IMR-90 (cell line): ENCODE results near the gene TTC23. TPM values are rescaled to one million over a fixed set of nuclear protein-coding genes. Genes with fewer than 3 reads are reported as not detected.

Experiments used
- ATAC-seq: fragments of 200-7000 bp; cut with Tn5 transposase; 2 replicates; pipeline ENCODE4 v1.9.1; 2020; ENCODE audit warnings: low read depth, mild to moderate bottlenecking, moderate library complexity
- BruUV-seq: library from RNA; stranded (reverse); fragments of 400-500 nt; replicated peaks from 2 replicates; lab custom pipeline; 2021; lab: Mats Ljungman, UMichigan
- CTCF ChIA-PET: fragments of 300-600 bp; formaldehyde crosslinking; extraction: SDS; loops from one replicate; lab custom pipeline; 2021; ENCODE audit warnings: antibody characterized with exemption; lab: Yijun Ruan, JAX
- POLR2A ChIA-PET: fragments of 300-600 bp; sonication (Branson Sonifier 250); formaldehyde crosslinking; loops from one replicate; lab custom pipeline; 2022; ENCODE audit warnings: antibody characterized with exemption; ENCODE audit not compliant: unreplicated experiment; lab: Charles Lee
- DNase-seq: peaks from one replicate; pipeline ENCODE4 v3.0.0; 2013
- H2AFZ ChIP-seq: replicated peaks from 2 replicates; pipeline ENCODE3; 2013; ENCODE audit warnings: low read length, mild to moderate bottlenecking; ENCODE audit not compliant: poor library complexity
- H2AK5ac ChIP-seq: 2 replicates; pipeline ENCODE4 v1.6.1; 2013; ENCODE audit warnings: low read depth, low read length, inconsistent platforms
- H2AK9ac ChIP-seq: replicated peaks from 2 replicates; pipeline ENCODE3; 2013; ENCODE audit warnings: mild to moderate bottlenecking, low read depth, low read length, moderate library complexity; ENCODE audit not compliant: poor library complexity
- H2BK120ac ChIP-seq: 2 replicates; pipeline ENCODE4 v1.6.1; 2013; ENCODE audit warnings: low read depth, low read length, inconsistent platforms
- H2BK15ac ChIP-seq: 3 replicates; pipeline ENCODE4 v1.6.1; 2013; ENCODE audit warnings: low read depth, low read length, inconsistent platforms
- H2BK20ac ChIP-seq: 2 replicates; pipeline ENCODE4 v1.6.1; 2013; ENCODE audit warnings: low read depth, mild to moderate bottlenecking, inconsistent platforms, low read length, moderate library complexity
- H2BK5ac ChIP-seq: 2 replicates; pipeline ENCODE4 v1.6.1; 2013; ENCODE audit warnings: mild to moderate bottlenecking, low read depth, low read length, inconsistent platforms; ENCODE audit not compliant: poor library complexity, severe bottlenecking
- H3K14ac ChIP-seq: replicated peaks from 2 replicates; pipeline ENCODE4 v1.6.1; 2013; ENCODE audit warnings: low read depth, low read length, inconsistent platforms
- H3K18ac ChIP-seq: 2 replicates; pipeline ENCODE4 v1.6.1; 2013; ENCODE audit warnings: low read depth, low read length, control low read depth
- H3K23ac ChIP-seq: 2 replicates; pipeline ENCODE4 v1.6.1; 2013; ENCODE audit warnings: low read depth, low read length, inconsistent platforms
- H3K27ac ChIP-seq: 2 replicates; pipeline ENCODE4 v1.5.1; 2013; ENCODE audit warnings: mild to moderate bottlenecking, control low read depth, low read length; ENCODE audit not compliant: insufficient read depth
- H3K27me3 ChIP-seq: 2 replicates; pipeline ENCODE4 v1.6.1; 2013; ENCODE audit warnings: low read length; ENCODE audit not compliant: control insufficient read depth, insufficient read depth
- H3K36me3 ChIP-seq: 2 replicates; pipeline ENCODE4 v1.6.1; 2013; ENCODE audit warnings: low read length, mixed read lengths; ENCODE audit not compliant: control insufficient read depth, insufficient read depth
- H3K4ac ChIP-seq: 2 replicates; pipeline ENCODE4 v1.6.1; 2013; ENCODE audit warnings: low read depth, low read length, inconsistent platforms
- H3K4me1 ChIP-seq: 2 replicates; pipeline ENCODE4 v1.6.1; 2013; ENCODE audit warnings: low read length, mixed read lengths; ENCODE audit not compliant: control insufficient read depth, insufficient read depth
- H3K4me2 ChIP-seq: 2 replicates; pipeline ENCODE4 v1.6.1; 2013; ENCODE audit warnings: low read depth, mild to moderate bottlenecking, control low read depth, low read length, moderate library complexity
- H3K4me3 ChIP-seq: 2 replicates; pipeline ENCODE4 v1.5.1; 2013; ENCODE audit warnings: low read depth, mild to moderate bottlenecking, control low read depth, low read length, moderate library complexity; ENCODE audit not compliant: insufficient read depth
- H3K56ac ChIP-seq: 2 replicates; pipeline ENCODE4 v1.6.1; 2013; ENCODE audit warnings: low read length, inconsistent platforms; ENCODE audit not compliant: insufficient read depth; ENCODE audit errors: extremely low read depth
- H3K79me1 ChIP-seq, 2 experiments: 2 replicates each; pipeline ENCODE4 v1.6.1; 2013; ENCODE audit warnings: low read length in 2 of 2, inconsistent platforms in 1 of 2, low read depth in 1 of 2
- H3K9ac ChIP-seq: 2 replicates; pipeline ENCODE4 v1.6.1; 2013; ENCODE audit warnings: low read depth, low read length, control low read depth
- H3K9me1 ChIP-seq: 2 replicates; pipeline ENCODE4 v1.6.1; 2013; ENCODE audit warnings: low read length, inconsistent platforms; ENCODE audit not compliant: insufficient read depth
- H3K9me3 ChIP-seq: 2 replicates; pipeline ENCODE4 v1.6.1; 2013; ENCODE audit warnings: low read length; ENCODE audit not compliant: control insufficient read depth, insufficient read depth
- H4K20me1 ChIP-seq: 2 replicates; pipeline ENCODE4 v1.6.1; 2013; ENCODE audit warnings: low read length, inconsistent platforms; ENCODE audit not compliant: insufficient read depth
- H4K5ac ChIP-seq: 2 replicates; pipeline ENCODE4 v1.6.1; 2013; ENCODE audit warnings: mild to moderate bottlenecking, low read depth, low read length, control low read depth
- H4K8ac ChIP-seq, 2 experiments: 2 replicates each; pipeline ENCODE4 v1.6.1; 2013; ENCODE audit warnings: low read depth in 2 of 2, low read length in 2 of 2, control low read depth in 1 of 2, inconsistent platforms in 1 of 2
- H4K91ac ChIP-seq: 2 replicates; pipeline ENCODE4 v1.6.1; 2013; ENCODE audit warnings: low read depth, low read length, inconsistent platforms; ENCODE audit not compliant: insufficient read depth
- BHLHE40 ChIP-seq: fragments of 150-350 bp; IDR thresholded peaks from 2 replicates; pipeline ENCODE4 v1.6.1; 2016; ENCODE audit warnings: mild to moderate bottlenecking, low read depth, low read length
- CEBPB ChIP-seq: IDR thresholded peaks from 2 replicates; pipeline ENCODE4 v1.6.1; 2012; ENCODE audit warnings: low read depth, low read length, improper control_type of control experiment
- CHD1 ChIP-seq: IDR thresholded peaks from 2 replicates; pipeline ENCODE4 v1.6.1; 2012; ENCODE audit warnings: low read depth, low read length, improper control_type of control experiment
- CTCF ChIP-seq: conservative IDR thresholded peaks from 2 replicates; pipeline ENCODE4 v1.5.1; 2012; ENCODE audit warnings: mild to moderate bottlenecking, low read depth, low read length, improper control_type of control experiment
- ELK1 ChIP-seq: fragments of 150-350 bp; IDR thresholded peaks from 2 replicates; pipeline ENCODE4 v1.6.1; 2016; ENCODE audit warnings: low read depth, mild to moderate bottlenecking, low read length, moderate library complexity, borderline replicate concordance
- FOS ChIP-seq: fragments of 150-350 bp; IDR thresholded peaks from 2 replicates; pipeline ENCODE4 v1.6.1; 2016; ENCODE audit warnings: low read depth, low read length
- MAFK ChIP-seq: IDR thresholded peaks from 2 replicates; pipeline ENCODE4 v1.6.1; 2012; ENCODE audit warnings: low read depth, low read length, improper control_type of control experiment
- MAZ ChIP-seq: IDR thresholded peaks from 2 replicates; pipeline ENCODE4 v1.6.1; 2012; ENCODE audit warnings: low read depth, mild to moderate bottlenecking, low read length, improper control_type of control experiment, moderate library complexity, borderline replicate concordance
- MXI1 ChIP-seq: IDR thresholded peaks from 2 replicates; pipeline ENCODE4 v1.6.1; 2012; ENCODE audit warnings: low read depth, mild to moderate bottlenecking, low read length, moderate library complexity, borderline replicate concordance
- NFE2L2 ChIP-seq: fragments of 150-350 bp; IDR thresholded peaks from 2 replicates; pipeline ENCODE4 v1.6.1; 2016; ENCODE audit warnings: low read depth, mild to moderate bottlenecking, low read length
- POLR2A ChIP-seq: IDR thresholded peaks from 2 replicates; pipeline ENCODE4 v1.6.1; 2012; ENCODE audit warnings: mild to moderate bottlenecking, low read depth, low read length
- RAD21 ChIP-seq: IDR thresholded peaks from 2 replicates; pipeline ENCODE4 v1.6.1; 2012; ENCODE audit warnings: low read length, improper control_type of control experiment
- RCOR1 ChIP-seq: IDR thresholded peaks from 2 replicates; pipeline ENCODE4 v1.6.1; 2012; ENCODE audit warnings: mild to moderate bottlenecking, low read length, improper control_type of control experiment; ENCODE audit not compliant: insufficient replicate concordance
- RFX5 ChIP-seq: IDR thresholded peaks from 2 replicates; pipeline ENCODE4 v1.8.0; 2012; ENCODE audit warnings: low read depth, mild to moderate bottlenecking, low read length, moderate library complexity
- SMC3 ChIP-seq: fragments of 150-350 bp; IDR thresholded peaks from 2 replicates; pipeline ENCODE4 v1.6.1; 2016; ENCODE audit warnings: low read depth, mild to moderate bottlenecking, antibody characterized with exemption, low read length, moderate library complexity
- USF2 ChIP-seq: fragments of 150-350 bp; IDR thresholded peaks from 2 replicates; pipeline ENCODE4 v1.6.1; 2017; ENCODE audit warnings: mild to moderate bottlenecking, antibody characterized with exemption, low read length, low read depth
- WGBS, 2 experiments: methylation state at CpG; one replicate each; pipeline versions ENCODE4 v1.1.5 to v1.1.7; 2013; ENCODE audit warnings: missing lambda C conversion rate in 2 of 2; ENCODE audit not compliant: insufficient read length in 1 of 2; ENCODE audit errors: extremely low coverage in 2 of 2; 5-methylcytosine and 5-hydroxymethylcytosine counted together
- dilution Hi-C: fragments of 300-500 bp; cut with HindIII; formaldehyde crosslinking; loops from one replicate; pipeline ENCODE4 v1.14.3; 2018; ENCODE audit warnings: low sequenced_read_pairs; ENCODE audit not compliant: unreplicated experiment
- in situ Hi-C: fragments of 300-500 bp; cut with MboI; formaldehyde crosslinking; loops from 3 replicates; pipeline ENCODE4 v1.14.3; 2019; ENCODE audit warnings: low sequenced_read_pairs, inconsistent platforms, mixed read lengths
- intact Hi-C: fragments of 100-400 bp; cut with micrococcal nuclease; formaldehyde crosslinking; loops from 2 replicates; pipeline ENCODE4 v1.10.0; 2022
- polyA plus RNA-seq, 3 experiments: library from polyadenylated mRNA; depleted of rRNA; stranded (reverse); fragments of >200 nt; gene quantifications; 2 replicates each; pipeline ENCODE4 v1.2.3, GENCODE V29; 2012; ENCODE audit warnings: low replicate concordance in 1 of 3
- total RNA-seq: library from RNA; depleted of rRNA; stranded (reverse); fragments of >200 nt; gene quantifications from 2 replicates; pipeline ENCODE4 v1.2.3, GENCODE V29; 2012

Gene TTC23
- total and polyA plus RNA-seq, 2 of the 4 experiments (the other 2 are of a cell fraction): 7.8 to 29.8 TPM

GRCh38 chr15:99279290-99279689 lies 29.9 kb upstream of the TTC23 start:
- CTCF ChIA-PET: no interaction called here
- Histone ChIP-seq H3K4me1 (no peaks in the 10 kb centered on the region; the same call in 1 of the 2 replicates), H2AK5ac (no peak overlapping the region), H3K4me2 (no peak overlapping the region), H3K56ac (no peak overlapping the region; the same call in 1 of the 2 replicates), H4K8ac (no peak overlapping the region), H3K27me3 (no peaks in the 10 kb centered on the region), H3K27ac (no peak overlapping the region), H3K4ac (no peak overlapping the region), H4K20me1 (no peaks in the 10 kb centered on the region), H3K9ac (no peak overlapping the region), H3K36me3 (no peaks in the 10 kb centered on the region), H4K5ac (no peak overlapping the region), H2BK15ac (no peak overlapping the region), H2BK120ac (no peak overlapping the region), H2AK9ac (no peak overlapping the region), H3K4me3 (no peak overlapping the region), H2BK20ac (no peak overlapping the region), H2AFZ (no peak overlapping the region), H2BK5ac (no peak overlapping the region), H3K9me3 (no peaks in the 10 kb centered on the region), H3K18ac (no peak overlapping the region), H4K91ac (no peak overlapping the region), H3K23ac (no peak overlapping the region), H3K14ac (no peak overlapping the region), H3K9me1 (no peaks in the 10 kb centered on the region), H3K79me1 (peaks cover 0 to 3% of the 10 kb centered on the region in 2 experiments; a peak in 3 of 4 replicates)
- intact Hi-C loops (loop anchor here (10.0 kb wide), 1 partner anchor 856 kb away; no protein-coding TSS in a partner anchor), dilution Hi-C loops (no loop called here), in situ Hi-C loops (no loop called here)
- POLR2A ChIA-PET: no interaction called here
- ATAC-seq: no peak
- BruUV-seq: no TSS peak
- no peak for DNase-seq
- 71% methylated on average over 1 of the region's 3 CpGs; no CpG with 5 or more reads in 1 of the 2 experiments for WGBS, 2 experiments
- no peak for TF ChIP-seq CHD1
- no peak for TF ChIP-seq MAZ
- TF ChIP-seq SMC3: no peak
- no peak for TF ChIP-seq BHLHE40
- no peak for TF ChIP-seq CTCF
- no peak for TF ChIP-seq CEBPB
- TF ChIP-seq POLR2A: no peak
- TF ChIP-seq NFE2L2: no peak
- TF ChIP-seq FOS: no peak
- no peak for TF ChIP-seq USF2
- no peak for TF ChIP-seq RAD21
- no peak for TF ChIP-seq ELK1
- TF ChIP-seq MXI1: no peak
- TF ChIP-seq RFX5: no peak
- no peak for TF ChIP-seq MAFK
- TF ChIP-seq RCOR1: no peak
